Measurements from ENCODE around the gene NEK9. TPM values are rescaled to one million over a fixed set of nuclear protein-coding genes. Genes with fewer than 3 reads are reported as not detected.

NEK9 gene
- total and polyA plus RNA-seq, 2 experiments from 2014 or later: 41.0 to 47.6 TPM

DNA sequence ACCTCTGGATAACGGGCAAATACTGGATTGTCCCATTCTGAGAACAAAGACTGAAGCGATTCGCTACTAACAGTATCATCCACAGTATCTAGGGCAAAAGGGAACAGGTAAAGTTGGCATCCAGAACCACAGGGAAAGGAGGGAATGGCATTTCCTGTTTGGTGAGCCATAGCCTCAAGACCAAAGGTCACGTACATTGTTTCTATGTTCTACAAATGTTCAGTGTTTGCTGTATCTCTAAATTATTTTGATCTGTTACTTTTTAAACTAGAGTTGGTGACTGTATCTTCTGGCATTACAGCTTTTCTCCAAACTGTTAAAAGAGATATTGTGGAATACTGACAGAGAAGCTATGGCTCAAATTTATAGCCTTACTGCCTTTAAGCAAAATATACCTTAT lies 85.2 kb downstream of the NEK9 start:
- H3K4me3 ChIP-seq: no peak overlapping the region
- H3K9me2 ChIP-seq (ENCODE audit: insufficient read depth): no peaks in the 10 kb centered on the region
- no peaks in the 10 kb centered on the region for H4K20me1 ChIP-seq (ENCODE audit: insufficient read depth)
- TF ChIP-seq EZH2phosphoT487 (IDR thresholded peaks at IDR 0.05; ENCODE audit: insufficient read depth, low read depth) (no peak), EZH2 (IDR thresholded peaks at IDR 0.05; ENCODE audit: insufficient read depth, poor library complexity, severe bottlenecking) (no peak)
- H3K36me3 ChIP-seq (ENCODE audit: low read depth): peaks cover 11% of the 10 kb centered on the region; the same call in 1 of the 2 replicates
- 86 to 92% methylated on average over 4 of the region's 4 CpGs for whole genome bisulfite sequencing, 2 experiments (ENCODE audit: low coverage in 1 of 2, low lambda C conversion rate in 2 of 2, missing lambda C conversion rate in 2 of 2)
- peaks cover 25% of the 10 kb centered on the region for H3K4me1 ChIP-seq (ENCODE audit: insufficient read depth)
- H3F3A ChIP-seq (ENCODE audit: insufficient read depth): peaks cover 12% of the 10 kb centered on the region; the same call in 1 of the 2 replicates
- in situ Hi-C loops (cut with MboI): no loop called here
- no peak for DNase-seq
- no peaks in the 10 kb centered on the region for H3K9me3 ChIP-seq (ENCODE audit: low read depth)
- no peak overlapping the region for H2AFZ ChIP-seq
- H3K79me2 ChIP-seq (ENCODE audit: insufficient read depth): peaks cover 28% of the 10 kb centered on the region; the same call in 1 of the 2 replicates
- H3K4me2 ChIP-seq (ENCODE audit: unreplicated experiment): no peak overlapping the region
- no peaks in the 10 kb centered on the region for H3K27me3 ChIP-seq (replicated peaks; ENCODE audit: insufficient read depth)
- no peak overlapping the region for H3K9ac ChIP-seq
- H3K27ac ChIP-seq: no peak overlapping the region

DNA sequence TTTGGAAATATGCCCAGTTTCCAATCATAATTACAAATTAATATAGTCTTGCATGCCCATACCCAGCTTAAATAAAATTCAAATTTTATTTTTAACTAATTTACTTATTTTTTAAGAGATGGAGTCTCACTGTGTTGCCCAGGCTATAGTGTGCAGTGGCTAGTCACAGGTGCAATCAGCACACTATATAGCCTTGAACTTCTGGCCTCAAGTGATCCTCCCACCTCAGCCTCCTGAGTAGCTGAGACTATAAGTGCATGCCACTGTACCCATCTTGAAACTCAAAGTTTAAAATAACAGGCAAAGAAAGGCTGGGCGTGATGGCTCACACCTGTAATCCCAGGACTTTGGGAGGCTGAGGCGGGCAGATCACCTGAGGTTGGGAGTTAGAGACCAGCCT lies 85.9 kb downstream of the NEK9 start:
- H3K4me3 ChIP-seq: no peak overlapping the region
- H3K36me3 ChIP-seq (ENCODE audit: low read depth): peaks cover 11% of the 10 kb centered on the region; the same call in 1 of the 2 replicates
- H3K4me1 ChIP-seq (ENCODE audit: insufficient read depth): peaks cover 20% of the 10 kb centered on the region
- no peaks in the 10 kb centered on the region for H3K9me2 ChIP-seq (ENCODE audit: insufficient read depth)
- H3K9me3 ChIP-seq (ENCODE audit: low read depth): no peaks in the 10 kb centered on the region
- H3K27ac ChIP-seq: no peak overlapping the region
- H2AFZ ChIP-seq: no peak overlapping the region
- no peak for DNase-seq
- H3K9ac ChIP-seq: no peak overlapping the region
- H3K79me2 ChIP-seq (ENCODE audit: insufficient read depth): peaks cover 23% of the 10 kb centered on the region; the same call in 1 of the 2 replicates
- H3F3A ChIP-seq (ENCODE audit: insufficient read depth): peaks cover 8% of the 10 kb centered on the region; the same call in 1 of the 2 replicates
- H4K20me1 ChIP-seq (ENCODE audit: insufficient read depth): no peaks in the 10 kb centered on the region
- in situ Hi-C loops (cut with MboI): no loop called here
- no peak overlapping the region for H3K4me2 ChIP-seq (ENCODE audit: unreplicated experiment)
- H3K27me3 ChIP-seq (replicated peaks; ENCODE audit: insufficient read depth): no peaks in the 10 kb centered on the region
- WGBS, 2 experiments (ENCODE audit: low coverage in 1 of 2, low lambda C conversion rate in 2 of 2, missing lambda C conversion rate in 2 of 2): 95 to 100% methylated on average over 2 of the region's 2 CpGs
- TF ChIP-seq EZH2 (IDR thresholded peaks at IDR 0.05; ENCODE audit: insufficient read depth, poor library complexity, severe bottlenecking) (no peak), EZH2phosphoT487 (IDR thresholded peaks at IDR 0.05; ENCODE audit: insufficient read depth, low read depth) (no peak)

- peaks cover 11% of the 10 kb centered on the region; the same call in 1 of the 2 replicates for H3K36me3 ChIP-seq (ENCODE audit: low read depth)
- 96 to 100% methylated on average over 1 of the region's 1 CpG for WGBS, 2 experiments (ENCODE audit: low coverage in 1 of 2, low lambda C conversion rate in 2 of 2, missing lambda C conversion rate in 2 of 2)
- no peaks in the 10 kb centered on the region for H3K9me2 ChIP-seq (ENCODE audit: insufficient read depth)
- no peaks in the 10 kb centered on the region for H3K27me3 ChIP-seq (replicated peaks; ENCODE audit: insufficient read depth)
- H3K9me3 ChIP-seq (ENCODE audit: low read depth): no peaks in the 10 kb centered on the region
- peaks cover 19% of the 10 kb centered on the region; the same call in 1 of the 2 replicates for H3K79me2 ChIP-seq (ENCODE audit: insufficient read depth)
- H3K4me3 ChIP-seq: no peak overlapping the region
- no peak overlapping the region for H3K4me2 ChIP-seq (ENCODE audit: unreplicated experiment)
- H2AFZ ChIP-seq: no peak overlapping the region
- no peak overlapping the region for H3K9ac ChIP-seq
- DNase-seq: no peak
- H4K20me1 ChIP-seq (ENCODE audit: insufficient read depth): no peaks in the 10 kb centered on the region
- H3K4me1 ChIP-seq (ENCODE audit: insufficient read depth): peaks cover 20% of the 10 kb centered on the region
- no peak overlapping the region for H3K27ac ChIP-seq
- TF ChIP-seq EZH2phosphoT487 (IDR thresholded peaks at IDR 0.05; ENCODE audit: insufficient read depth, low read depth) (no peak), EZH2 (IDR thresholded peaks at IDR 0.05; ENCODE audit: insufficient read depth, poor library complexity, severe bottlenecking) (no peak)
- in situ Hi-C loops (cut with MboI): no loop called here
- H3F3A ChIP-seq (ENCODE audit: insufficient read depth): peaks cover 8% of the 10 kb centered on the region; the same call in 1 of the 2 replicates
These were observed 86.3 kb downstream of the NEK9 start for GRCh38 chr14:75040507-75040906.

DNA sequence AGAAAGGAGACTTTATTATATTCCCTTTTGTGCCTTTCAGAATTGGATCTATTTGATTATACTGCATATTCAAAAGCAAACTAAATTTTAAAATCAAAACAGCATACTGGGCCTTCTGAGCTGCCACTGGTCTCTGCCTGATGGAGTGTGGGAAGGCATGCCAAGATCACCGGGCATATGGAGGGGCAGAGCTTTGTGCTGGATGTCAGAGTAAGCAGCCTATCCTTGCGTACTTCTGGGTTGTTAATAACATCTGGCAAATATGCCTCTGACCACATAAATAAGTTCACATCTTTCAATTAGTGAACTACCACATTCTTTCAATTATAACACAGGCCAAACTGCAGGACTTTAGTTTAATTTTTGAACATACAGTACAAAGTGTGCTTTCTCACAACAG lies 93.9 kb downstream of the NEK9 start:
- H3K9me2 ChIP-seq (ENCODE audit: insufficient read depth): no peaks in the 10 kb centered on the region
- no peaks in the 10 kb centered on the region for H3K79me2 ChIP-seq (ENCODE audit: insufficient read depth)
- peaks cover 19% of the 10 kb centered on the region for H3K36me3 ChIP-seq (ENCODE audit: low read depth)
- no peaks in the 10 kb centered on the region for H3K4me1 ChIP-seq (ENCODE audit: insufficient read depth)
- no peak overlapping the region for H3K4me2 ChIP-seq (ENCODE audit: unreplicated experiment)
- H3K27ac ChIP-seq: no peak overlapping the region
- in situ Hi-C loops (cut with MboI): no loop called here
- no peak overlapping the region for H3K4me3 ChIP-seq
- no peaks in the 10 kb centered on the region for H3K9me3 ChIP-seq (ENCODE audit: low read depth)
- H3K27me3 ChIP-seq (replicated peaks; ENCODE audit: insufficient read depth): no peaks in the 10 kb centered on the region
- TF ChIP-seq EZH2phosphoT487 (IDR thresholded peaks at IDR 0.05; ENCODE audit: insufficient read depth, low read depth) (no peak), EZH2 (IDR thresholded peaks at IDR 0.05; ENCODE audit: insufficient read depth, poor library complexity, severe bottlenecking) (no peak)
- DNase-seq: no peak
- WGBS, 2 experiments (ENCODE audit: low coverage in 1 of 2, low lambda C conversion rate in 2 of 2, missing lambda C conversion rate in 2 of 2): 56 to 57% methylated on average over 2 of the region's 2 CpGs
- no peak overlapping the region for H2AFZ ChIP-seq
- no peaks in the 10 kb centered on the region for H4K20me1 ChIP-seq (ENCODE audit: insufficient read depth)
- 0 out of 2 replicates have a peak, but pooled peaks cover 9% of the 10 kb centered on the region for H3F3A ChIP-seq (ENCODE audit: insufficient read depth)
- H3K9ac ChIP-seq: no peak overlapping the region

Data from GM23248 (cell line).